Left lung (tissue), 10 donors: Measurements from ENCODE around the gene TMEM106C. TPM values are rescaled to one million over a fixed set of nuclear protein-coding genes. Genes with fewer than 3 reads are reported as not detected.

ENCODE experiments used
- ATAC-seq: fragments of 200-7000 bp; cut with Tn5 transposase; one replicate; pipeline ENCODE4 v1.9.1; 2020; ENCODE audit warnings: moderate library complexity
- DNase-seq, 4 donors: peaks; one replicate each; pipeline ENCODE4 v3.0.0-alpha.2; 2013 to 2020
- H3K27ac ChIP-seq, 2 donors: fragments of 200-600 bp; sonication (generic) in 1 of 2; one replicate each; pipeline versions ENCODE4 v1.5.0 to v1.8.0; 2020 to 2021
- H3K27me3 ChIP-seq, 2 donors: fragments of 200-600 bp; sonication (generic) in 1 of 2; one replicate each; pipeline versions ENCODE4 v1.5.0 to v1.8.0; 2020 to 2021
- H3K36me3 ChIP-seq, 2 donors: fragments of 200-600 bp; sonication (generic) in 1 of 2; one replicate each; pipeline versions ENCODE4 v1.5.0 to v1.8.0; 2020 to 2021
- H3K4me1 ChIP-seq, 2 donors: fragments of 200-600 bp; one replicate each; pipeline ENCODE4 v1.8.0; 2021
- H3K4me3 ChIP-seq, 2 donors: fragments of 200-600 bp; sonication (generic) in 1 of 2; one replicate each; pipeline versions ENCODE4 v1.5.0 to v1.8.0; 2020 to 2021; ENCODE audit warnings: mild to moderate bottlenecking in 1 of 2
- H3K9me3 ChIP-seq, 2 donors: fragments of 200-600 bp; sonication (generic) in 1 of 2; one replicate each; pipeline versions ENCODE4 v1.5.0 to v1.8.0; 2020 to 2021
- intact Hi-C, 2 donors: fragments of 100-400 bp; cut with DNase I; formaldehyde crosslinking; loops; one replicate each; pipeline versions ENCODE4 v1.11.2 to v1.14.2; 2022
- polyA plus RNA-seq, 6 donors: library from polyadenylated mRNA; unstranded; fragments of 120-200 nt; gene quantifications; one replicate each; pipeline ENCODE4 v1.2.1, GENCODE V29; 2013; ENCODE audit not compliant: insufficient read length in 6 of 6
- total RNA-seq, 2 donors: library from RNA; stranded (reverse); fragmentation: NEBNext Ultra II Directional; extraction: Animal tissue kit (Norgen Biotek cat#: 25700); gene quantifications; one replicate each; pipeline ENCODE4 v1.2.1, GENCODE V29; 2021
- TF ChIP-seq, protein P1 (sequence below), 2 donors: fragments of 200-600 bp; sonication (generic) in 1 of 2; IDR thresholded peaks; one replicate each; pipeline versions ENCODE4 v1.5.0 to v1.8.0; 2021; ENCODE audit warnings: antibody characterized with exemption in 2 of 2
- donor health status: DM: no; HTN: yes; CAD: no.
- donor health status: DM: no; HTN: no; CAD: no.

TMEM106C gene
- total and polyA plus RNA-seq, 8 donors: 43.1 to 99.3 (median 82.1) TPM

DNA sequence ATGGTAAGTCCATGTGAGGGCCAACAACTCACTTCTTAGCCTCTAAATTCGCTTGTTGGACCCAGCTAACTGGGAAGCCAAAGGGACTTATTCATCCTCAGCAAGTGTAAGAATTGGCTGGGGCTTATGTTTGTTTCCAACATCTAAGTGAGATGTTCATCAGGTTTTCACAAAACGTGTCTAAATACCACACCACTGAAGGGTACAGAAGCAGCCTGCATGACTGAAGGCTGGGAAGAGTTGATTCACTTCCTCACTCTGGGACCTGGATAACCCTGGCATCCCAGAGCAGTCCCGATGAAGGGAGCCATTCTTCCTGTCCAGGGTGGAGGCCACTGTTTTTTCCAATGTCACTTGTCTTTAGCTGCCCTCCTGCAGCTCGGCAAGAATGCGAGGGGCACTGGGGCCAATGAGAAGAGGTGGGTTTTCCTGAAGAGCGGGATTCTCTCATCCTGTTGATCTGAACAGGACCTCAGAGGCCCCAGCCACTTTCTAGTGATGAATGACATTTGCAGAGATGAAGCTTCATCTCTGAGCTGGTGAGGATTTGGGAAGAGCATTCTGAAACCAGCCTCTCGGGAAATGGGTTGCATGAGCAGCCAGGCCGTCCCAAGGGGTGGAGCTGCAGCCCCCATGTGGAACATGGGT, 53.1 kb downstream of the TMEM106C start:
- Histone ChIP-seq H3K9me3 (no peaks in the 10 kb centered on the region), H3K4me3 (no peak overlapping the region), H3K36me3 (no peaks in the 10 kb centered on the region), H3K4me1 (no peaks in the 10 kb centered on the region), H3K27me3 (peaks cover 3 to 28% of the 10 kb centered on the region in 2 donors), H3K27ac (no peak overlapping the region)
- TF ChIP-seq, protein P1, sequence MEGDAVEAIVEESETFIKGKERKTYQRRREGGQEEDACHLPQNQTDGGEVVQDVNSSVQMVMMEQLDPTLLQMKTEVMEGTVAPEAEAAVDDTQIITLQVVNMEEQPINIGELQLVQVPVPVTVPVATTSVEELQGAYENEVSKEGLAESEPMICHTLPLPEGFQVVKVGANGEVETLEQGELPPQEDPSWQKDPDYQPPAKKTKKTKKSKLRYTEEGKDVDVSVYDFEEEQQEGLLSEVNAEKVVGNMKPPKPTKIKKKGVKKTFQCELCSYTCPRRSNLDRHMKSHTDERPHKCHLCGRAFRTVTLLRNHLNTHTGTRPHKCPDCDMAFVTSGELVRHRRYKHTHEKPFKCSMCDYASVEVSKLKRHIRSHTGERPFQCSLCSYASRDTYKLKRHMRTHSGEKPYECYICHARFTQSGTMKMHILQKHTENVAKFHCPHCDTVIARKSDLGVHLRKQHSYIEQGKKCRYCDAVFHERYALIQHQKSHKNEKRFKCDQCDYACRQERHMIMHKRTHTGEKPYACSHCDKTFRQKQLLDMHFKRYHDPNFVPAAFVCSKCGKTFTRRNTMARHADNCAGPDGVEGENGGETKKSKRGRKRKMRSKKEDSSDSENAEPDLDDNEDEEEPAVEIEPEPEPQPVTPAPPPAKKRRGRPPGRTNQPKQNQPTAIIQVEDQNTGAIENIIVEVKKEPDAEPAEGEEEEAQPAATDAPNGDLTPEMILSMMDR (IDR thresholded peaks at IDR 0.05): no peak
- no peak for DNase-seq
- intact Hi-C loops: no loop called here
- no peak for ATAC-seq

- Histone ChIP-seq H3K9me3 (no peaks in the 10 kb centered on the region), H3K27me3 (peaks cover 3 to 22% of the 10 kb centered on the region in 2 donors), H3K27ac (no peak overlapping the region), H3K4me3 (no peak overlapping the region), H3K36me3 (no peaks in the 10 kb centered on the region), H3K4me1 (no peaks in the 10 kb centered on the region)
- ATAC-seq (no peak), DNase-seq (no peak)
- intact Hi-C loops: no loop called here
- TF ChIP-seq, protein P1 (IDR thresholded peaks at IDR 0.05): no peak
Measured at GRCh38 chr12:48017496-48017895, 54.1 kb downstream of the TMEM106C start.

- intact Hi-C loops: no loop called here
- no peaks in the 10 kb centered on the region for H3K4me1 ChIP-seq
- no peak for ATAC-seq
- peaks cover 3 to 25% of the 10 kb centered on the region in 2 donors for H3K27me3 ChIP-seq
- no peak overlapping the region for H3K27ac ChIP-seq
- no peak for DNase-seq
- no peak overlapping the region for H3K4me3 ChIP-seq
- no peaks in the 10 kb centered on the region for H3K36me3 ChIP-seq
- H3K9me3 ChIP-seq: no peaks in the 10 kb centered on the region
- TF ChIP-seq, protein P1 (IDR thresholded peaks at IDR 0.05): no peak
Measured at GRCh38 chr12:48017921-48018617, 54.7 kb downstream of the TMEM106C start.

Other genes with a start within 250 kb of the TMEM106C start
- not detected for gene ENDOU, start 238.1 kb upstream of the TMEM106C start, total RNA-seq
- under 1 TPM; 0.14 to 0.58 (median 0.30) TPM for gene ENDOU, start 238.1 kb upstream of the TMEM106C start, polyA plus RNA-seq
- 10 to 100 TPM; 15.9 to 28.9 TPM for gene RAPGEF3, start 204.7 kb upstream of the TMEM106C start, total RNA-seq
- 10 to 100 TPM; 10.8 to 21.0 (median 16.5) TPM for gene RAPGEF3, start 204.7 kb upstream of the TMEM106C start, polyA plus RNA-seq
- gene SLC48A1, start 190.4 kb upstream of the TMEM106C start, total RNA-seq: 10 to 100 TPM; 35.4 to 38.6 TPM
- gene SLC48A1, start 190.4 kb upstream of the TMEM106C start, polyA plus RNA-seq: 10 to 100 TPM; 14.9 to 19.7 (median 17.2) TPM
- gene HDAC7, start 143.7 kb upstream of the TMEM106C start, total RNA-seq: 100 to 1,000 TPM; 102 to 115 TPM
- gene HDAC7, start 143.7 kb upstream of the TMEM106C start, polyA plus RNA-seq: 100 to 1,000 TPM in 1 of 6 donors, 10 to 100 TPM in 5; 69.1 to 102 (median 79.0) TPM
- gene VDR, start 58.6 kb upstream of the TMEM106C start, total RNA-seq: 10 to 100 TPM; 29.7 to 32.1 TPM
- 1 to 10 TPM; 1.1 to 2.2 (median 1.9) TPM for gene VDR, start 58.6 kb upstream of the TMEM106C start, polyA plus RNA-seq
- gene COL2A1, start 40.9 kb downstream of the TMEM106C start, total RNA-seq: under 1 TPM in 1 of 2 donors, not detected in 1; 0.06 TPM
- 10 to 100 TPM; 66.1 to 91.3 (median 71.3) TPM for gene COL2A1, start 40.9 kb downstream of the TMEM106C start, polyA plus RNA-seq
- gene SENP1, start 142.5 kb downstream of the TMEM106C start, total RNA-seq: 10 to 100 TPM; 13.3 to 19.2 TPM
- gene SENP1, start 142.5 kb downstream of the TMEM106C start, polyA plus RNA-seq: 10 to 100 TPM; 23.2 to 28.0 (median 25.5) TPM
- gene PFKM, start 155.8 kb downstream of the TMEM106C start, total RNA-seq: 10 to 100 TPM; 52.3 to 61.6 TPM
- 10 to 100 TPM; 67.7 to 97.9 (median 75.8) TPM for gene PFKM, start 155.8 kb downstream of the TMEM106C start, polyA plus RNA-seq
- 10 to 100 TPM; 26.8 to 30.4 TPM for gene ASB8, start 193.9 kb downstream of the TMEM106C start, total RNA-seq
- 10 to 100 TPM; 34.6 to 44.5 (median 38.8) TPM for gene ASB8, start 193.9 kb downstream of the TMEM106C start, polyA plus RNA-seq
- under 1 TPM; 0.58 to 0.73 TPM for gene CCDC184, start 220.0 kb downstream of the TMEM106C start, total RNA-seq
- under 1 TPM in 5 of 6 donors, not detected in 1; 0.20 to 0.32 (median 0.28) TPM for gene CCDC184, start 220.0 kb downstream of the TMEM106C start, polyA plus RNA-seq
- not detected for gene OR10AD1, start 239.7 kb downstream of the TMEM106C start, total RNA-seq
- gene OR10AD1, start 239.7 kb downstream of the TMEM106C start, polyA plus RNA-seq: 1 to 10 TPM in 3 of 6 donors, under 1 TPM in 3; 0.50 to 1.3 (median 0.89) TPM